Upper lobe of left lung (tissue), 6 donors: ENCODE measurements around the gene NAPB. TPM values are rescaled to one million over a fixed set of nuclear protein-coding genes. Genes with fewer than 3 reads are reported as not detected.

ENCODE experiments used
- ATAC-seq, 2 donors: fragments of 200-7000 bp; cut with Tn5 transposase; one replicate each; pipeline ENCODE4 v1.9.1; 2022; ENCODE audit warnings: mild to moderate bottlenecking in 2 of 2, moderate library complexity in 2 of 2; ENCODE audit not compliant: low FRiP score in 2 of 2
- DNase-seq, 2 donors: peaks; one replicate each; pipeline ENCODE4 v3.0.0-alpha.2; 2019 to 2020
- H3K27ac ChIP-seq, 4 donors: fragments of 200-600 bp; sonication (generic); one replicate each; pipeline ENCODE4 v1.5.1; 2016 to 2019
- H3K27me3 ChIP-seq, 4 donors: fragments of 200-600 bp; sonication (generic); one replicate each; pipeline ENCODE4 v1.5.1; 2017 to 2019
- H3K36me3 ChIP-seq, 4 donors: fragments of 200-600 bp; sonication (generic); one replicate each; pipeline ENCODE4 v1.5.1; 2016 to 2019
- H3K4me1 ChIP-seq, 4 donors: fragments of 200-600 bp; sonication (generic); one replicate each; pipeline ENCODE4 v1.5.1; 2018 to 2019
- H3K4me3 ChIP-seq, 4 donors: fragments of 200-600 bp; sonication (generic); one replicate each; pipeline ENCODE4 v1.5.1; 2017 to 2019; ENCODE audit warnings: mild to moderate bottlenecking in 2 of 4, moderate library complexity in 1 of 4
- H3K9me3 ChIP-seq, 4 donors: fragments of 200-600 bp; sonication (generic); one replicate each; pipeline ENCODE4 v1.5.1; 2018 to 2019
- EP300 ChIP-seq, 4 donors: sonication (generic); formaldehyde crosslinking; IDR thresholded peaks; one replicate each; pipeline ENCODE4 v1.5.1; 2017; ENCODE audit warnings: antibody characterized with exemption in 4 of 4, control low read depth in 2 of 4
- POLR2A ChIP-seq, 4 donors: fragments of 450-650 bp; IDR thresholded peaks; one replicate each; pipeline ENCODE4 v1.5.1; 2016 to 2017; ENCODE audit warnings: antibody characterized with exemption in 4 of 4, mild to moderate bottlenecking in 2 of 4
- POLR2AphosphoS5 ChIP-seq, 2 donors: sonication (generic); formaldehyde crosslinking; IDR thresholded peaks; one replicate each; pipeline ENCODE4 v1.5.1; 2017; ENCODE audit warnings: antibody characterized with exemption in 2 of 2
- WGBS, 2 donors: methylation state at CpG; one replicate each; pipeline ENCODE4 v1.1.5; 2017 to 2018; 5-methylcytosine and 5-hydroxymethylcytosine counted together
- total RNA-seq, 6 donors: library from RNA; depleted of rRNA in 4 of 6; stranded (reverse); fragments of >200 nt in 4 of 6; gene quantifications; one replicate each; pipeline versions ENCODE4 v1.1.0 to v1.2.1, GENCODE V29; 2016 to 2021
- TF ChIP-seq, protein P1 (sequence below), 6 experiments: fragments of 450-650 bp in 4 of 6; fragments of 200-600 bp in 2 of 6; sonication (generic) in 2 of 6; IDR thresholded peaks; one replicate each; pipeline ENCODE4 v1.5.1; 2016 to 2019; ENCODE audit warnings: antibody characterized with exemption in 6 of 6
- donor health status: DM: no; HTN: no; CAD: no; lungs with moderate emphysema.
- donor health status: DM: no; HTN: yes; CAD: no; lungs with severe emphysema.

Gene NAPB
- total RNA-seq, 6 donors from 2014 or later = 9.7 to 27.7 (median 11.1) TPM

DNA sequence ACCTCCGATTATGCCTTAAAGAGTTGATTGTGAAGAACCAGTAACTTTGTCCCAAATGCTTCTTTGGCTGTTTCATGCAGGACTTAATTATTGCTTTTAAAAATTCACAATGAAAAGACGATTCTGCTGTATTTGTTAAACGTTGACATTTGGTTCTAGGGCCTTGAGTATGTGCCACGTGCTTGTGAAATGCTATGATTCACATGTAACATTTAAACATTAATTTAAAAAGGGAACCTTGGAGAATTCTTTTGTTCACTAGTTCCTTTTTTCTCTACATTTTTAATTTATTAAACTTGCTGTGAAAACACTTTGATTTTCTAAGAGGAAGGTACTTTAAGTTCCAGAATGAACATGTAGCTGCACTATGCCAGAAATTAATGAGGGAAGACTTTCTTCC, 49.8 kb downstream of the NAPB start:
- ATAC-seq = no peak
- H3K27me3 ChIP-seq = no peaks in the 10 kb centered on the region
- peaks cover 23 to 84% (median 45%) of the 10 kb centered on the region in 4 donors for H3K36me3 ChIP-seq
- H3K4me3 ChIP-seq = no peak overlapping the region
- no peaks in the 10 kb centered on the region for H3K9me3 ChIP-seq
- 50 to 64% methylated on average over 4 of the region's 4 CpGs for WGBS, 2 donors
- H3K4me1 ChIP-seq = peaks cover 13 to 19% (median 16%) of the 10 kb centered on the region in 4 donors
- TF ChIP-seq, protein P1, sequence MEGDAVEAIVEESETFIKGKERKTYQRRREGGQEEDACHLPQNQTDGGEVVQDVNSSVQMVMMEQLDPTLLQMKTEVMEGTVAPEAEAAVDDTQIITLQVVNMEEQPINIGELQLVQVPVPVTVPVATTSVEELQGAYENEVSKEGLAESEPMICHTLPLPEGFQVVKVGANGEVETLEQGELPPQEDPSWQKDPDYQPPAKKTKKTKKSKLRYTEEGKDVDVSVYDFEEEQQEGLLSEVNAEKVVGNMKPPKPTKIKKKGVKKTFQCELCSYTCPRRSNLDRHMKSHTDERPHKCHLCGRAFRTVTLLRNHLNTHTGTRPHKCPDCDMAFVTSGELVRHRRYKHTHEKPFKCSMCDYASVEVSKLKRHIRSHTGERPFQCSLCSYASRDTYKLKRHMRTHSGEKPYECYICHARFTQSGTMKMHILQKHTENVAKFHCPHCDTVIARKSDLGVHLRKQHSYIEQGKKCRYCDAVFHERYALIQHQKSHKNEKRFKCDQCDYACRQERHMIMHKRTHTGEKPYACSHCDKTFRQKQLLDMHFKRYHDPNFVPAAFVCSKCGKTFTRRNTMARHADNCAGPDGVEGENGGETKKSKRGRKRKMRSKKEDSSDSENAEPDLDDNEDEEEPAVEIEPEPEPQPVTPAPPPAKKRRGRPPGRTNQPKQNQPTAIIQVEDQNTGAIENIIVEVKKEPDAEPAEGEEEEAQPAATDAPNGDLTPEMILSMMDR (IDR thresholded peaks at IDR 0.05) = no peak
- TF ChIP-seq POLR2AphosphoS5 (IDR thresholded peaks at IDR 0.05) = no peak
- TF ChIP-seq EP300 (IDR thresholded peaks at IDR 0.05) = no peak
- no peak for TF ChIP-seq POLR2A (IDR thresholded peaks at IDR 0.05)
- no peak overlapping the region for H3K27ac ChIP-seq
- no peak for DNase-seq

DNA sequence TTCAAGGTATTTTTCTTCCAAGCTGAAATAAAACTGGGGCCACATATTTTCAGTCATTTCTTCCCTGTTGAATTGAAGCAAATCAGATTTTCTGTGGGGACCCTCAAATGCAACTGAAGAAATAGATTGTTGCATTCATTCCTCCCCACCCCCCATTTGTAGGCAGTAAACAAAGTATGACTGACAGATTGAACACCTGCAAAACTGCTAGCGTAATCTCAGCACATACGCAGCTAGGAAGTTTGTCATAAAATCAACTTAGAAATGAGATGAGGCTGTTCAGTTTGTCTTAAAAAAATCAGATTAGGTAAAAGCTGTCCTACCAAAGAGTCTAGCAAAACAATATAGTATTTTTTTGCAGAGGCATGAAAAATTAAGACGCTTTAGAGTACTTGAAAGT, 50.4 kb downstream of the NAPB start:
- Histone ChIP-seq H3K9me3 (no peaks in the 10 kb centered on the region), H3K27me3 (no peaks in the 10 kb centered on the region), H3K4me3 (no peak overlapping the region), H3K36me3 (peaks cover 23 to 80% (median 43%) of the 10 kb centered on the region in 4 donors), H3K27ac (no peak overlapping the region), H3K4me1 (peaks cover 20 to 26% (median 22%) of the 10 kb centered on the region in 4 donors)
- TF ChIP-seq EP300 (IDR thresholded peaks at IDR 0.05) (no peak), POLR2A (IDR thresholded peaks at IDR 0.05) (no peak), POLR2AphosphoS5 (IDR thresholded peaks at IDR 0.05) (no peak)
- TF ChIP-seq, protein P1 (IDR thresholded peaks at IDR 0.05) = no peak
- DNase-seq = no peak
- no peak for ATAC-seq
- WGBS, 2 donors = 85 to 88% methylated on average over 3 of the region's 3 CpGs

DNA sequence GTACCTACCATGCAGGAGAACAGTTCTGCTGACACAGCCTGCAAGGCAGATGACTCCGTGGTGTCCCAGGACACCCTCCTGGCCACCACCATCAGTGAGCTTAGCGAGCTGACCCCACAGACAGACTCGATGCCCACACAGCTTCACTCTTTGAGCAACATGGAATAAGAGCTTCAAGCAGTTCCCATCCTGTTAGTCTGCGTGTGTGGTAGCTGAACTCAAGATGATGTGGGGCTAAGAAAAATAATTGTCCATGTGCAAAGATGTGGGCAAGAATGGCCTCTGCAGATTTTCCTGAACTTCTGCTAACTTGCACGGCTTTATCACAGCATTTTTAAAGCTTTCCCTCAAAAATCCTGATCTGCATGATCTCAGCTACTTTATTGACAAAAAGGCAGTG, 51.0 kb downstream of the NAPB start:
- Histone ChIP-seq H3K4me3 (no peak overlapping the region), H3K9me3 (no peaks in the 10 kb centered on the region), H3K36me3 (peaks cover 23 to 81% (median 42%) of the 10 kb centered on the region in 4 donors), H3K4me1 (peaks cover 26 to 32% (median 28%) of the 10 kb centered on the region in 4 donors), H3K27ac (no peak overlapping the region), H3K27me3 (no peaks in the 10 kb centered on the region)
- no peak for TF ChIP-seq POLR2AphosphoS5 (IDR thresholded peaks at IDR 0.05)
- TF ChIP-seq POLR2A (IDR thresholded peaks at IDR 0.05) = no peak
- TF ChIP-seq EP300 (IDR thresholded peaks at IDR 0.05) = no peak
- TF ChIP-seq, protein P1 (IDR thresholded peaks at IDR 0.05) = no peak
- no peak for ATAC-seq
- 89 to 98% methylated on average over 5 of the region's 5 CpGs for WGBS, 2 donors
- DNase-seq = no peak

DNA sequence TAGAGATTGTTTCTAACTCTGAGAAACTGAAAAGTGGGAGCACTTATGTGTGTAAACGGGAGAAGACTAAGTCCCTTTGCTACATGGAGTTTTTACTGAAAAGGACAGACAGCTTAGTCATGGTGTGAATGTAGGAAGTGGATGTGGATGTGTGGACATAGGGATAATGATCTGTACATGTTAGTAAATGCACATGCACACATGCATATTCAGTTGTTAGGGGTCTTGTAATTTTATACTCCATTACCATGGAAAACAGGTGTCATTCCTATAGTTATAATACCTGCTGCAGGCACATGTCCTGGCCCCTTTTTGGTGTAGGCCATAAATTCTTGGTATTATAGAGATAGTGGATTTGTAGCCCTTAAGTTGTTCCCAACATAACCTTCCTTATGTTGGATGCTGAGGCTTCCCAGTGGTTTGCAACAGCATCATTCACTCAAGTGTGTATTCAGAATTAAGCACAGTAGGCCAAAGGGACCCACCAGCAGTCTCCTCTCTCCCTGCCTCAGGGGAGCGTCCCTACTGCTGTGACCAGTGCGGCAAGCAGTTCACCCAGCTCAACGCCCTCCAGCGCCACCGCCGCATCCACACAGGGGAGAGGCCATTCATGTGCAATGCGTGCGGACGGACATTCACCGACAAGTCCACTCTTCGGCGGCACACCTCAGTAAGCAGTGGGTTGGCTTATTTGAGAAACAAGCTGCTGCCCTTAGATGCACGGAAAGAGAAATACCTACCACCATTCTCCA, 52.0 kb downstream of the NAPB start:
- Histone ChIP-seq H3K27ac (no peak overlapping the region), H3K27me3 (no peaks in the 10 kb centered on the region), H3K4me1 (peaks cover 26 to 33% (median 28%) of the 10 kb centered on the region in 4 donors), H3K9me3 (no peaks in the 10 kb centered on the region), H3K4me3 (no peak overlapping the region), H3K36me3 (peaks cover 23 to 86% (median 46%) of the 10 kb centered on the region in 4 donors)
- no peak for TF ChIP-seq POLR2AphosphoS5 (IDR thresholded peaks at IDR 0.05)
- no peak for TF ChIP-seq EP300 (IDR thresholded peaks at IDR 0.05)
- TF ChIP-seq, protein P1 (IDR thresholded peaks at IDR 0.05) = no peak
- TF ChIP-seq POLR2A (IDR thresholded peaks at IDR 0.05) = no peak
- ATAC-seq (no peak), DNase-seq (peak in 1 of 2 donors; percentile 64)
- 96% methylated on average over 14 of the region's 14 CpGs for WGBS, 2 donors
